Endothelial cell of umbilical vein (primary cell): ENCODE data around the gene SERPINA1. TPM values are rescaled to one million over a fixed set of nuclear protein-coding genes. Genes with fewer than 3 reads are reported as not detected.

Experiments
- BruUV-seq: library from RNA; stranded (reverse); fragments of 400-500 nt; replicated peaks from 2 replicates; lab custom pipeline; 2021; lab: Mats Ljungman, UMichigan
- CTCF ChIA-PET: fragments of 300-600, 350-600 bp; sonication (Branson Sonifier 250); formaldehyde crosslinking; loops from one replicate; lab custom pipeline; 2021; ENCODE audit warnings: antibody characterized with exemption, inconsistent platforms; lab: Charles Lee
- POLR2A ChIA-PET: fragments of 300-600, 350-600 bp; sonication (Branson Sonifier 250); formaldehyde crosslinking; loops from one replicate; lab custom pipeline; 2021; ENCODE audit warnings: antibody characterized with exemption, inconsistent platforms; lab: Charles Lee
- DNase-seq: peaks from one replicate; pipeline ENCODE4 v3.0.0-alpha.2; 2011; ENCODE audit warnings: low read depth, low spot score
- FAIRE-seq: peaks from 2 replicates; lab custom pipeline; 2011; peaks lifted over from hg19 to GRCh38; lab: Jason Lieb, UNC
- H2AFZ ChIP-seq: 2 replicates; pipeline ENCODE4 v1.6.0; 2012; ENCODE audit warnings: low read depth, low read length, control low read depth, inconsistent platforms
- H3K27ac ChIP-seq: 2 replicates; pipeline ENCODE4 v1.5.1; 2011; ENCODE audit warnings: low read depth, mild to moderate bottlenecking, control low read depth, low read length, moderate library complexity; ENCODE audit not compliant: insufficient read depth
- H3K27me3 ChIP-seq, 2 experiments: 2 replicates each; pipeline versions ENCODE4 v1.6.0 to v1.6.1; 2011; ENCODE audit warnings: low read length in 2 of 2, mixed read lengths in 1 of 2; ENCODE audit not compliant: control insufficient read depth in 2 of 2, insufficient read depth in 2 of 2
- H3K36me3 ChIP-seq, 2 experiments: 2 replicates in 1 of 2; 3 replicates in 1 of 2; pipeline ENCODE4 v1.5.1; 2011; ENCODE audit warnings: low read length in 2 of 2, mild to moderate bottlenecking in 1 of 2, moderate library complexity in 1 of 2; ENCODE audit not compliant: control insufficient read depth in 2 of 2, insufficient read depth in 2 of 2; ENCODE audit errors: extremely low read depth in 1 of 2
- H3K4me1 ChIP-seq: 3 replicates; pipeline ENCODE4 v1.5.1; 2011; ENCODE audit warnings: mild to moderate bottlenecking, low read length; ENCODE audit not compliant: control insufficient read depth, insufficient read depth; ENCODE audit errors: extremely low read depth
- H3K4me2 ChIP-seq: 2 replicates; pipeline ENCODE4 v1.6.1; 2011; ENCODE audit warnings: low read length, control low read depth, mixed read lengths; ENCODE audit not compliant: insufficient read depth
- H3K4me3 ChIP-seq, 3 experiments: fragments of 200-600 bp in 1 of 3; sonication (generic), shearing (Covaris generic) in 1 of 3; replicated peaks in 1 of 3; 2 replicates each; pipeline ENCODE4 v1.5.1; 2011 to 2016; ENCODE audit warnings: control low read depth in 3 of 3, low read length in 3 of 3, mild to moderate bottlenecking in 2 of 3, inconsistent platforms in 1 of 3, low read depth in 1 of 3, moderate library complexity in 1 of 3; ENCODE audit not compliant: insufficient read depth in 1 of 3
- H3K79me2 ChIP-seq: 2 replicates; pipeline ENCODE4 v1.6.0; 2012; ENCODE audit warnings: low read length, inconsistent platforms; ENCODE audit not compliant: control insufficient read depth, insufficient read depth
- H3K9ac ChIP-seq: replicated peaks from 2 replicates; pipeline ENCODE3; 2011; ENCODE audit warnings: low read length, control low read depth; ENCODE audit not compliant: insufficient read depth; ENCODE audit errors: extremely low read depth
- H3K9me1 ChIP-seq: replicated peaks from 3 replicates; pipeline ENCODE4 v1.6.0; 2011; ENCODE audit warnings: mild to moderate bottlenecking, low read length; ENCODE audit not compliant: control insufficient read depth, insufficient read depth; ENCODE audit errors: extremely low read depth
- H3K9me3 ChIP-seq: replicated peaks from 2 replicates; pipeline ENCODE4 v1.5.1; 2012; ENCODE audit warnings: low read length, inconsistent platforms; ENCODE audit not compliant: control insufficient read depth, insufficient read depth
- H4K20me1 ChIP-seq: replicated peaks from 2 replicates; pipeline ENCODE3; 2011; ENCODE audit warnings: mild to moderate bottlenecking, low read length; ENCODE audit not compliant: control insufficient read depth, insufficient read depth; ENCODE audit errors: extremely low read depth
- EZH2 ChIP-seq: IDR thresholded peaks from 2 replicates; pipeline ENCODE4 v1.6.1; 2012; ENCODE audit warnings: borderline replicate concordance, low read depth, mild to moderate bottlenecking, moderate library complexity, low read length, inconsistent platforms; ENCODE audit not compliant: severe bottlenecking
- FOS ChIP-seq: IDR thresholded peaks from 2 replicates; pipeline ENCODE4 v1.6.1; 2011; ENCODE audit warnings: mild to moderate bottlenecking, low read length, moderate library complexity, borderline replicate concordance; ENCODE audit not compliant: insufficient read depth
- GATA2 ChIP-seq: IDR thresholded peaks from 2 replicates; pipeline ENCODE4 v1.7.0; 2011; ENCODE audit warnings: low read depth, mild to moderate bottlenecking, moderate library complexity, mixed read lengths, low read length; ENCODE audit not compliant: insufficient read length, insufficient read depth
- JUN ChIP-seq: IDR thresholded peaks from 2 replicates; pipeline ENCODE4 v1.6.1; 2011; ENCODE audit warnings: borderline replicate concordance, low read depth; ENCODE audit not compliant: insufficient read length, insufficient read depth
- MYC ChIP-seq: IDR thresholded peaks from one replicate; pipeline ENCODE4 v1.6.1; 2011; ENCODE audit warnings: mild to moderate bottlenecking, low read depth, low read length
- POLR2A ChIP-seq: IDR thresholded peaks from 2 replicates; pipeline ENCODE4 v1.6.1; 2012; ENCODE audit warnings: low read depth, mild to moderate bottlenecking, control low read depth, low read length
- POLR2AphosphoS5 ChIP-seq: IDR thresholded peaks from 2 replicates; pipeline ENCODE4 v1.6.1; 2012; ENCODE audit warnings: low read depth, mild to moderate bottlenecking, control low read depth, low read length, moderate library complexity; ENCODE audit not compliant: insufficient read depth
- dilution Hi-C: fragments of 300-500 bp; cut with MboI; formaldehyde crosslinking; loops from one replicate; pipeline ENCODE4 v1.15.0; 2019; ENCODE audit warnings: low sequenced_read_pairs; ENCODE audit not compliant: extremely low pct_ligation_motif_present
- intact Hi-C: fragments of 100-400 bp; cut with micrococcal nuclease; formaldehyde crosslinking; loops from one replicate; pipeline ENCODE4 v1.10.0; 2022
- polyA plus RNA-seq, 4 experiments: library from polyadenylated mRNA; depleted of rRNA in 3 of 4; stranded (reverse) in 3 of 4; unstranded in 1 of 4; fragments of >200 nt; gene quantifications; 2 replicates each; pipeline versions ENCODE4 v1.2.1 to v1.2.3, GENCODE V29; 2011 to 2012; ENCODE audit warnings: missing spikeins in 1 of 4
- total RNA-seq: library from RNA; stranded (reverse); gene quantifications from 2 replicates; pipeline ENCODE4 v1.2.3, GENCODE V29; 2021
- TF ChIP-seq, protein P1 (sequence below): IDR thresholded peaks from 2 replicates; pipeline ENCODE4 v1.6.1; 2011; ENCODE audit not compliant: insufficient read depth, insufficient read length
- TF ChIP-seq, protein P2 (sequence below), 2 donors: IDR thresholded peaks; 1 replicate in 1 of 2; 2 replicates in 1 of 2; pipeline ENCODE4 v1.5.1; 2011; ENCODE audit warnings: low read length in 2 of 2, mild to moderate bottlenecking in 2 of 2, moderate library complexity in 2 of 2, control low read depth in 1 of 2, inconsistent platforms in 1 of 2, low read depth in 1 of 2; ENCODE audit not compliant: insufficient read depth in 1 of 2; ENCODE audit errors: extremely low read depth in 1 of 2

SERPINA1 gene
- total and polyA plus RNA-seq, 2 donors (not counting 3 experiments of a cell fraction or from before 2014, with no cell fraction given): not detected

- no peaks in the 10 kb centered on the region for H3K9me1 ChIP-seq
- ChIA-PET CTCF (no interaction called here), POLR2A (no interaction called here)
- no peak for DNase-seq
- H2AFZ ChIP-seq: no peak overlapping the region
- no peak overlapping the region for H3K9ac ChIP-seq
- intact Hi-C loops: no loop called here
- no peak overlapping the region for H3K27ac ChIP-seq
- H3K4me2 ChIP-seq: no peak overlapping the region
- H3K4me3 ChIP-seq: no peak overlapping the region
- no peak for FAIRE-seq
- no TSS peak for BruUV-seq
- TF ChIP-seq MYC: no peak
- H4K20me1 ChIP-seq: no peaks in the 10 kb centered on the region
- no peaks in the 10 kb centered on the region for H3K4me1 ChIP-seq
- peaks cover 2% of the 10 kb centered on the region for H3K9me3 ChIP-seq
- H3K36me3 ChIP-seq: no peaks in the 10 kb centered on the region
- dilution Hi-C loops: no loop called here
- no peaks in the 10 kb centered on the region for H3K79me2 ChIP-seq
- H3K27me3 ChIP-seq: no peaks in the 10 kb centered on the region
Observed at GRCh38 chr14:94332063-94332583, 56.3 kb downstream of the SERPINA1 start.

DNA sequence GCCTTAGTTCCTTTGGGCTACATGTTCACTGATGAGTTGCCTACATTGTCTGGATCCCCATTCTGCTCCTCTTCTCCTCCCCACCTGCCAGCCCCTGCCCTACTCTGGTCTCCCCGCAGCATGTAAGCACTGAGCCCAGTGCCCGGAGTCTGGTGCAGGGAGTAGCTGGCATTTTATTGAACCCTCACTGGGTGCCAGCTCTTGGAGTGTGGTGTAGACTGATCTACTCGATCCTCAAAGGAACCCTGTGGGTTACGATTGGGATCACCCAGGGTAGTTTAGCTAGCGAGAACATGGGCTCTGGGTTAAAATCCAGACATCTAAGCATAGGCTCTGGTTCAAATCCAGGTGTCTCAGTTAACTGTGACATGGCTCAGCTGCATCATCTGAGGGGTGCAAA is 56.9 kb downstream of the SERPINA1 start:
- no peaks in the 10 kb centered on the region for H3K36me3 ChIP-seq
- ChIA-PET POLR2A (no interaction called here), CTCF (no interaction called here)
- no peak overlapping the region for H3K9ac ChIP-seq
- H3K27me3 ChIP-seq: no peaks in the 10 kb centered on the region
- dilution Hi-C loops: no loop called here
- DNase-seq (no peak), FAIRE-seq (no peak)
- H4K20me1 ChIP-seq: no peaks in the 10 kb centered on the region
- no peaks in the 10 kb centered on the region for H3K4me1 ChIP-seq
- intact Hi-C loops: no loop called here
- H3K27ac ChIP-seq: no peak overlapping the region
- peaks cover 2% of the 10 kb centered on the region for H3K9me3 ChIP-seq
- no TSS peak for BruUV-seq
- TF ChIP-seq POLR2AphosphoS5: no peak
- TF ChIP-seq, protein P1, sequence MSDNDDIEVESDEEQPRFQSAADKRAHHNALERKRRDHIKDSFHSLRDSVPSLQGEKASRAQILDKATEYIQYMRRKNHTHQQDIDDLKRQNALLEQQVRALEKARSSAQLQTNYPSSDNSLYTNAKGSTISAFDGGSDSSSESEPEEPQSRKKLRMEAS: no peak
- no peak for TF ChIP-seq FOS
- no peak for TF ChIP-seq GATA2
- no peak for TF ChIP-seq POLR2A
- TF ChIP-seq EZH2: no peak
- TF ChIP-seq MYC: no peak
- no peak for TF ChIP-seq JUN
- TF ChIP-seq, protein P2, sequence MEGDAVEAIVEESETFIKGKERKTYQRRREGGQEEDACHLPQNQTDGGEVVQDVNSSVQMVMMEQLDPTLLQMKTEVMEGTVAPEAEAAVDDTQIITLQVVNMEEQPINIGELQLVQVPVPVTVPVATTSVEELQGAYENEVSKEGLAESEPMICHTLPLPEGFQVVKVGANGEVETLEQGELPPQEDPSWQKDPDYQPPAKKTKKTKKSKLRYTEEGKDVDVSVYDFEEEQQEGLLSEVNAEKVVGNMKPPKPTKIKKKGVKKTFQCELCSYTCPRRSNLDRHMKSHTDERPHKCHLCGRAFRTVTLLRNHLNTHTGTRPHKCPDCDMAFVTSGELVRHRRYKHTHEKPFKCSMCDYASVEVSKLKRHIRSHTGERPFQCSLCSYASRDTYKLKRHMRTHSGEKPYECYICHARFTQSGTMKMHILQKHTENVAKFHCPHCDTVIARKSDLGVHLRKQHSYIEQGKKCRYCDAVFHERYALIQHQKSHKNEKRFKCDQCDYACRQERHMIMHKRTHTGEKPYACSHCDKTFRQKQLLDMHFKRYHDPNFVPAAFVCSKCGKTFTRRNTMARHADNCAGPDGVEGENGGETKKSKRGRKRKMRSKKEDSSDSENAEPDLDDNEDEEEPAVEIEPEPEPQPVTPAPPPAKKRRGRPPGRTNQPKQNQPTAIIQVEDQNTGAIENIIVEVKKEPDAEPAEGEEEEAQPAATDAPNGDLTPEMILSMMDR (IDR thresholded peaks at IDR 0.05; ENCODE audit: extremely low read depth in 1 of 2, insufficient read depth in 1 of 2, low read depth in 1 of 2, low read length in 2 of 2): no peak
- no peak overlapping the region for H2AFZ ChIP-seq
- H3K9me1 ChIP-seq: no peaks in the 10 kb centered on the region
- no peaks in the 10 kb centered on the region for H3K79me2 ChIP-seq
- H3K4me2 ChIP-seq: no peak overlapping the region
- no peak overlapping the region for H3K4me3 ChIP-seq
